Measurements from ENCODE around the gene DNAH14.

DNAH14 gene

DNA sequence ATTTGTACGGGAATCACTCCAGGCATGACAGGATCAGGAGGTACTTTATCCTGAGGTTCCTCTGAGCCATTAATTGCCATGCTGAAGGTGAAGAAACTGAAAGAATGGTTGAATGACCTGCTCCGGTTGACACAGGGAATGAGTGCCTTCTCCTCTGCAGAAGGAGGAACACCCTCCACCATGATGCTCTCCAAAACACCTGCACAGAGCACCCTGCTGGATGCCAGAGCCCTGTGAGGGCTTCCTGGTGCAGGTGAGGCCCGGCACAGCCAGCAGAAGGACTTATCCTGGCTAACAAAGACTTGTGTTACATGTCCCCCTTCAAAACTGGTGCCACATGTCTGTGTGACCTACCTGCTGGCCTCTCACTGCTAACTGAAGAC lies 512.6 kb downstream of the DNAH14 start:
- TF ChIP-seq, protein P1, sequence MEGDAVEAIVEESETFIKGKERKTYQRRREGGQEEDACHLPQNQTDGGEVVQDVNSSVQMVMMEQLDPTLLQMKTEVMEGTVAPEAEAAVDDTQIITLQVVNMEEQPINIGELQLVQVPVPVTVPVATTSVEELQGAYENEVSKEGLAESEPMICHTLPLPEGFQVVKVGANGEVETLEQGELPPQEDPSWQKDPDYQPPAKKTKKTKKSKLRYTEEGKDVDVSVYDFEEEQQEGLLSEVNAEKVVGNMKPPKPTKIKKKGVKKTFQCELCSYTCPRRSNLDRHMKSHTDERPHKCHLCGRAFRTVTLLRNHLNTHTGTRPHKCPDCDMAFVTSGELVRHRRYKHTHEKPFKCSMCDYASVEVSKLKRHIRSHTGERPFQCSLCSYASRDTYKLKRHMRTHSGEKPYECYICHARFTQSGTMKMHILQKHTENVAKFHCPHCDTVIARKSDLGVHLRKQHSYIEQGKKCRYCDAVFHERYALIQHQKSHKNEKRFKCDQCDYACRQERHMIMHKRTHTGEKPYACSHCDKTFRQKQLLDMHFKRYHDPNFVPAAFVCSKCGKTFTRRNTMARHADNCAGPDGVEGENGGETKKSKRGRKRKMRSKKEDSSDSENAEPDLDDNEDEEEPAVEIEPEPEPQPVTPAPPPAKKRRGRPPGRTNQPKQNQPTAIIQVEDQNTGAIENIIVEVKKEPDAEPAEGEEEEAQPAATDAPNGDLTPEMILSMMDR (IDR thresholded peaks at IDR 0.05) = no peak
- Histone ChIP-seq H3K4me2 (ENCODE audit: low read length) (no peak overlapping the region), H3K79me2 (no peaks in the 10 kb centered on the region), H3K36me3 (ENCODE audit: control insufficient read depth, insufficient read depth, low read length) (no peaks in the 10 kb centered on the region), H3K9me3 (ENCODE audit: control insufficient read depth, low read length) (no peaks in the 10 kb centered on the region), H3K27me3 (ENCODE audit: control insufficient read depth, insufficient read depth, low read length) (no peaks in the 10 kb centered on the region), H3K27ac (no peak overlapping the region), H3K4me3 (ENCODE audit: low read depth, low read length) (no peak overlapping the region), H3K4me1 (no peaks in the 10 kb centered on the region), H3K9ac (no peak overlapping the region), H2AFZ (no peak overlapping the region)

DNA sequence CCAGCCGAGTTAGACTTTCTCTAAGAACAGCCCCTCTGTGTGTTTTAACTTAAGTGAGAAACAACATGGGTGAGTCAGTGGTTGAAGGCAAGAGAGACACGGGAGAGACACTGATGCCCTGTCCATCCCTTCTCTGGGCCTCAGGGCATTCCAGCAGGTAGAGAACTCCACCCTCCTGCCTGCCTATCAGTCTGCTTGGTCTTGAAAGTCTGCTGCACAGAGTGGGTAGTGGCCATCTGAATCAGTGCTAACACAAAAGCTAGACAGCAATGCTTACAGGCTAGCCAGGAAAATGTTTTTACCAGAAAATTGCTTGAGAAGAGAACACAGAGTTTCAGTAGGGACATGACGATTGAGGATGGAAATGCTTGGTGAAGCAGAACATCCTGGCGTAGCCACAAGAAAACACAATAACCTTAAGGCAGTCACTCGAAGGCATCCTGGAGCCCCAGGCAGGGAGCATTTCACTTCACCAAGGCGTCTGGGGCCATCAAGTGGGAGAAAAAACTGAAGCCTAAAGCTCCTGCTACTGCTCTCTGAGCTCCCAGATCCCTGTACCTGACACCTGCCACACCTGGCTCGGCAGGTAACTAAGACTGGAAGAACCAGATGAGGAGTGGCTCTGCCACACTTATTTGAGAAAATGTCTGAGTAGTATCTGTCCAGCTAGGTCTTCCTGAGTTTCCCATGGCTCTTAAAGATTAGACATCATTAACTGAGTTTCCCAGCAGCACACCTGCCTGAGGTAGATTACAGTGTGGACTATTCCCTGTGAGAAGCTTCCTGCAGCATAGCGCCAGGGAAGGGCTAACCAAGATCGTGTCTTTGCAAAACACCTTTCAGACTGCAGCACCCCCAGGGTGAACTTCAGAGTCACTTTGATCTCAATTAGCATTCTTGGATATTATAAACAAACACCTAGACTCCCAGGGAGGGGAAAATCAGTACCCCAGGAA lies 516.4 kb downstream of the DNAH14 start:
- no peak overlapping the region for H2AFZ ChIP-seq
- no peak overlapping the region for H3K4me2 ChIP-seq (ENCODE audit: low read length)
- no peaks in the 10 kb centered on the region for H3K9me3 ChIP-seq (ENCODE audit: control insufficient read depth, low read length)
- H3K36me3 ChIP-seq (ENCODE audit: control insufficient read depth, insufficient read depth, low read length) = no peaks in the 10 kb centered on the region
- no peaks in the 10 kb centered on the region for H3K4me1 ChIP-seq
- H3K4me3 ChIP-seq (ENCODE audit: low read depth, low read length) = no peak overlapping the region
- H3K9ac ChIP-seq = no peak overlapping the region
- H3K27ac ChIP-seq = peak overlapping the region; percentile 42
- H3K27me3 ChIP-seq (ENCODE audit: control insufficient read depth, insufficient read depth, low read length) = no peaks in the 10 kb centered on the region
- TF ChIP-seq, protein P1 (IDR thresholded peaks at IDR 0.05) = no peak
- no peaks in the 10 kb centered on the region for H3K79me2 ChIP-seq

DNA sequence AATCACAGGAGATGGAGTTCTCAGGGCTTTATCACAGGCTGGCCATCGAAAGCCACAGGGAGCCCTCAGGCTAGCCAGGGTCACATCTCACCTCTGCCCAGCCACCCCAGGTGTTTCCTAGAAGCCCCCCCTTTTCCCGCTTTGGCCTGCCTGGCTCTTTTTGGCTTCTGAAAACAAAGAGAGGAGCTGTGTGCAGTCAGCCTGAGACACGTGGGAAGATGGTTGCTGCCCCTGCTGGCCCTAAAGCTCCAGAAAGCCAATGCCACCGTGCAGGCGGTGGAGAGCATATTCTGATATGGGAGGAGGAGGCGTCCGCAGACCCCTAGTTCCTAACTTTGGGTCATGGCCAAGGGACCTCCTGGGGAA lies 517.1 kb downstream of the DNAH14 start:
- no peak overlapping the region for H3K4me2 ChIP-seq (ENCODE audit: low read length)
- no peaks in the 10 kb centered on the region for H3K36me3 ChIP-seq (ENCODE audit: control insufficient read depth, insufficient read depth, low read length)
- no peak overlapping the region for H3K4me3 ChIP-seq (ENCODE audit: low read depth, low read length)
- H3K27me3 ChIP-seq (ENCODE audit: control insufficient read depth, insufficient read depth, low read length) = no peaks in the 10 kb centered on the region
- H2AFZ ChIP-seq = no peak overlapping the region
- H3K4me1 ChIP-seq = no peaks in the 10 kb centered on the region
- no peak overlapping the region for H3K27ac ChIP-seq
- TF ChIP-seq, protein P1 (IDR thresholded peaks at IDR 0.05) = no peak
- no peaks in the 10 kb centered on the region for H3K9me3 ChIP-seq (ENCODE audit: control insufficient read depth, low read length)
- H3K79me2 ChIP-seq = no peaks in the 10 kb centered on the region
- no peak overlapping the region for H3K9ac ChIP-seq

DNA sequence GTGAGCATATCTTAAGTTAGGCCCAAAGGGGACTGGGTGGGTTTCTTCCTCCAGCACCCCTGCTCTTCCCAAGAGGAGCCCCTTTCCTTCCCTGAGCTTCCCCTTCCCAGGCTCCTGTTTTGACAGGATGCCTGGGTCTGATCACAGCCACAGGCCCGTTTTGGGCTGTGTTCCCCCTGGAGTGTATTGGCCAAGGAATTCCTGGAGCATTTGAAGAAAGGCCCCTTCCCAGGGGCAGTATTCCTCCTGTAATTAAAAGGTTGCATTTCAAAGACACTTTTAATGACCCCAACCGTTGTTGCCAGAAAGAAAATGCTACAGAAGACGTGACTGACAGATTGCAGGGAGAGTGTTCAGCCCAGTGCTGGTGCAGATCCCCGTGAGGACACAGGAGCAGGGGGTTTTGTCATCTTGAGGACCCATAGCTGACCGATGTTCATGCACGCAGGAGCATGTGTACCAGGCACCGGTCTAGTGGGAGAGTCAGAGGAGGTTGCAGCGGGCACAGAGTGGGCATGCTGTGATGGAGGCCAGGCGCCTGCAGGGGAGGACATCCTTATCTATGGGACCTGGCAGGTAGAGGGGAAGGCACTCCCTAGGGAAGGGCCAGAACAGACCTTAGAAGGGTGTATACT lies 517.6 kb downstream of the DNAH14 start:
- no peaks in the 10 kb centered on the region for H3K79me2 ChIP-seq
- TF ChIP-seq, protein P1 (IDR thresholded peaks at IDR 0.05) = no peak
- H3K4me1 ChIP-seq = no peaks in the 10 kb centered on the region
- H3K4me2 ChIP-seq (ENCODE audit: low read length) = no peak overlapping the region
- H3K9ac ChIP-seq = no peak overlapping the region
- no peaks in the 10 kb centered on the region for H3K27me3 ChIP-seq (ENCODE audit: control insufficient read depth, insufficient read depth, low read length)
- no peak overlapping the region for H3K27ac ChIP-seq
- no peak overlapping the region for H3K4me3 ChIP-seq (ENCODE audit: low read depth, low read length)
- no peak overlapping the region for H2AFZ ChIP-seq
- H3K36me3 ChIP-seq (ENCODE audit: control insufficient read depth, insufficient read depth, low read length) = no peaks in the 10 kb centered on the region
- H3K9me3 ChIP-seq (ENCODE audit: control insufficient read depth, low read length) = no peaks in the 10 kb centered on the region
